Measurements from ENCODE around the gene SLC35A2.

GRCh38 chrX:48942895-48943294 lies 31.4 kb upstream of the SLC35A2 start:
- TF ChIP-seq CTCF (IDR thresholded peaks at IDR 0.05 in 4 of 5, conservative IDR thresholded peaks at IDR 0.05 in 1 of 5), result no peak
- no peak for TF ChIP-seq POLR2A (IDR thresholded peaks at IDR 0.05)
